Measurements from ENCODE around the gene ATG12. TPM values are rescaled to one million over a fixed set of nuclear protein-coding genes. Genes with fewer than 3 reads are reported as not detected.

Gene ATG12
- total RNA-seq, 1 donor from 2014 or later: 50.6 TPM

DNA sequence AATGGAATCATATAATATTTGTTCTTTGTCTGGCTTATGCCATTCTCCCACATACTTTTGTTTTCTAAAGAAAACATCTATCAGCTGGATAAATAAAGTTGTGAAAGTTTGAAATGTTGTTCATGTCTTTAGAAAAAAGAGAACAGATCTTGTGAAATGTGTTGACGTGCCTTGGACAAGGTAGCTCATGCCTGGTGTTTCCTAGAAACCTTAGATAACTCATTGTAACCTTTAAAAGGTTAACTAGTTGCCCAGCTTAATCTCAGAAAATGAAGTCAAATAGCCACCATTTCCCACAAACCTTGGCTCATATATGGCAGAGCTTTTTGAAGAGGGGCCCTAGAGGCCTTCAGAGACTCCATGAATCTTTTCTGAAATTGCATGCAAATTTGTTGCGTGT lies 40.2 kb downstream of the ATG12 start:
- TF ChIP-seq, protein P1, sequence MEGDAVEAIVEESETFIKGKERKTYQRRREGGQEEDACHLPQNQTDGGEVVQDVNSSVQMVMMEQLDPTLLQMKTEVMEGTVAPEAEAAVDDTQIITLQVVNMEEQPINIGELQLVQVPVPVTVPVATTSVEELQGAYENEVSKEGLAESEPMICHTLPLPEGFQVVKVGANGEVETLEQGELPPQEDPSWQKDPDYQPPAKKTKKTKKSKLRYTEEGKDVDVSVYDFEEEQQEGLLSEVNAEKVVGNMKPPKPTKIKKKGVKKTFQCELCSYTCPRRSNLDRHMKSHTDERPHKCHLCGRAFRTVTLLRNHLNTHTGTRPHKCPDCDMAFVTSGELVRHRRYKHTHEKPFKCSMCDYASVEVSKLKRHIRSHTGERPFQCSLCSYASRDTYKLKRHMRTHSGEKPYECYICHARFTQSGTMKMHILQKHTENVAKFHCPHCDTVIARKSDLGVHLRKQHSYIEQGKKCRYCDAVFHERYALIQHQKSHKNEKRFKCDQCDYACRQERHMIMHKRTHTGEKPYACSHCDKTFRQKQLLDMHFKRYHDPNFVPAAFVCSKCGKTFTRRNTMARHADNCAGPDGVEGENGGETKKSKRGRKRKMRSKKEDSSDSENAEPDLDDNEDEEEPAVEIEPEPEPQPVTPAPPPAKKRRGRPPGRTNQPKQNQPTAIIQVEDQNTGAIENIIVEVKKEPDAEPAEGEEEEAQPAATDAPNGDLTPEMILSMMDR (IDR thresholded peaks at IDR 0.05): no peak
- no peak for TF ChIP-seq POLR2A (IDR thresholded peaks at IDR 0.05)
- no peak for TF ChIP-seq POLR2AphosphoS5 (IDR thresholded peaks at IDR 0.05; ENCODE audit: insufficient read depth in 1 of 2, low read depth in 1 of 2)
- H3K4me1 ChIP-seq: no peaks in the 10 kb centered on the region
- intact Hi-C loops (cut with DNase I): no loop called here
- no peak overlapping the region for H3K27ac ChIP-seq
- no peaks in the 10 kb centered on the region for H3K9me3 ChIP-seq
- DNase-seq (ENCODE audit: extremely low spot score in 2 of 2): no peak
- H3K27me3 ChIP-seq: no peaks in the 10 kb centered on the region
- H3K36me3 ChIP-seq: no peaks in the 10 kb centered on the region
- H3K4me3 ChIP-seq: no peak overlapping the region

DNA sequence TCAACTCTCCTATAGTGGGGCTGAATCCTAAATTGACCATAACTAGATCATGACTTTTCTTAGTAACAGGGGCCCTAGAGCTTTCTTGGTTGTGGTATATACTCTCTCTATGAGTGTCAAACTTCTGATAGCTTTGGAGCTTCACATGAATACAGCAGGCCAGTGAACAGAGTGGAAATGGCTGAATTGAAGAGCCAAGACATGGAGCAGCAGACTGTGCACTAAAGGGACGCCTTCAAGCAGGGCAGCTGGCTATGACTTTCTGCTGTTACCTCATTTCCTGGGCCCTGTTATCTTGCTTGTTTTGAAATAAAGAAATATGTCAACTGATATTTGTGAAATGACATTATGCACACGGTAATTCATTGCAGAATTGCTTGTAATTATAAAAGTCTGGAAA lies 41.3 kb downstream of the ATG12 start:
- Histone ChIP-seq H3K4me1 (no peaks in the 10 kb centered on the region), H3K36me3 (no peaks in the 10 kb centered on the region), H3K27ac (no peak overlapping the region), H3K4me3 (no peak overlapping the region), H3K27me3 (no peaks in the 10 kb centered on the region), H3K9me3 (no peaks in the 10 kb centered on the region)
- intact Hi-C loops (cut with DNase I): no loop called here
- TF ChIP-seq, protein P1 (IDR thresholded peaks at IDR 0.05): no peak
- no peak for TF ChIP-seq POLR2AphosphoS5 (IDR thresholded peaks at IDR 0.05; ENCODE audit: insufficient read depth in 1 of 2, low read depth in 1 of 2)
- TF ChIP-seq POLR2A (IDR thresholded peaks at IDR 0.05): no peak
- no peak for DNase-seq (ENCODE audit: extremely low spot score in 2 of 2)

DNA sequence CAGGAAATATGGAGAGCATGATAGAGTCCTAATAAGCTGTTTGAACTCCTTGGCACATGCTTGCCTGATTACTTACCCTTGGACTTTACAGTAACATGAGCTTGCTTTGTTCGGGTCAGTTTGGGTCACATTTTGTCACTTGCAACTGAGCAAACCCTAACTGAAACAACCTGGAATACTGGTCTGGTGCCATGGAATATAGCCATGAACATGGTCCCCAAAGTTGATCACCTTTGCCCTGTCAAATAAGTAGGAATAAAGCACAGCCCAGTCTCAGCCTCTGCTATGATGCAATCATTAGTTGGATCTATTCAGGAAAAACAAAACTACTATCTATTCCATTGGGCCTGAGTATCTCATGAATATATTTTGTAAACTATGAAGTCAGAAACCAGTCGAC lies 43.1 kb downstream of the ATG12 start:
- Histone ChIP-seq H3K27ac (no peak overlapping the region), H3K4me1 (no peaks in the 10 kb centered on the region), H3K9me3 (no peaks in the 10 kb centered on the region), H3K27me3 (no peaks in the 10 kb centered on the region), H3K4me3 (no peak overlapping the region), H3K36me3 (no peaks in the 10 kb centered on the region)
- intact Hi-C loops (cut with DNase I): no loop called here
- TF ChIP-seq, protein P1 (IDR thresholded peaks at IDR 0.05): no peak
- no peak for TF ChIP-seq POLR2A (IDR thresholded peaks at IDR 0.05)
- TF ChIP-seq POLR2AphosphoS5 (IDR thresholded peaks at IDR 0.05; ENCODE audit: insufficient read depth in 1 of 2, low read depth in 1 of 2): no peak
- DNase-seq (ENCODE audit: extremely low spot score in 2 of 2): no peak

DNA sequence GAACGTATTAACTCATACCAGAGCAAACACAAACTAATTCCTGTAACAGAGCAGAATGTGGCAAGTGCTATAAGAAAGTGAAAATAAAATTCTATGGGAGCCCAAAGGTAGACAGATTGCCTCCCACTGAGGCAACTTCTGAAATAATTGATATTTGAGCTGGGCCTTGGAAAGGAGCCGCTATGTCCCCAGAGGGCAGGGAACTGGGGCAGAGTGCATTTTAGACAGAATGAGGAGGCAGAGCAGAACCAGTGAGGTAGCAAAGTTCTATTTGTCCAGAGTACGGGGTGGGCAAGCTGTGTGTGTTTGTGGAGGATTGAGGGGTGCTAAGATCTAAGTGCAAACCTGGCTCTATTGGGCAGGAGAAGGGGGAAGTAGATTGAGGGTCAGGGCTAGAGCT lies 44.7 kb downstream of the ATG12 start:
- no peak overlapping the region for H3K27ac ChIP-seq
- H3K27me3 ChIP-seq: no peaks in the 10 kb centered on the region
- intact Hi-C loops (cut with DNase I): no loop called here
- H3K36me3 ChIP-seq: no peaks in the 10 kb centered on the region
- TF ChIP-seq POLR2A (IDR thresholded peaks at IDR 0.05) (no peak), POLR2AphosphoS5 (IDR thresholded peaks at IDR 0.05; ENCODE audit: insufficient read depth in 1 of 2, low read depth in 1 of 2) (no peak)
- TF ChIP-seq, protein P1 (IDR thresholded peaks at IDR 0.05): no peak
- no peaks in the 10 kb centered on the region for H3K9me3 ChIP-seq
- H3K4me3 ChIP-seq: no peak overlapping the region
- no peaks in the 10 kb centered on the region for H3K4me1 ChIP-seq
- no peak for DNase-seq (ENCODE audit: extremely low spot score in 2 of 2)

DNA sequence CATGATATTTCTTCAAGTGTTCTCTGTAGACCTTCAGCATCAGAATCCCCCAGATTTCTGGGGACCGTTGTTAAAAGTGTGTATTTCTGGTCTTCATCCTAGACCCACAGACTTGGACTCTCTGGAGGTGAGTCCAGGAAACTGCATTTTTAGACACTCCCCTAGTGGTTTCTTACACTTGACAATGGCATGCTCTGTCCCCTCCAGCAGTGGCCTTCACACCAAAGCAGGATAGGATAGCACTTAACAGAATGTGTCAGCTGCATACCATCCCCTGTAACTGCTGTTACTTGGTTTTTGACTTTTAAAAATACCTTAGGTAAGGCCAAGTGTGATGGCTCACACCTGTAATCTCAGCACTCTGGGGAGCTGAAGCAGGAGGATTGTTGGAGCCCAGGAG lies 45.7 kb downstream of the ATG12 start:
- DNase-seq (ENCODE audit: extremely low spot score in 2 of 2): no peak
- Histone ChIP-seq H3K9me3 (no peaks in the 10 kb centered on the region), H3K36me3 (no peaks in the 10 kb centered on the region), H3K4me3 (no peak overlapping the region), H3K4me1 (no peaks in the 10 kb centered on the region), H3K27ac (no peak overlapping the region), H3K27me3 (no peaks in the 10 kb centered on the region)
- TF ChIP-seq POLR2A (IDR thresholded peaks at IDR 0.05) (no peak), POLR2AphosphoS5 (IDR thresholded peaks at IDR 0.05; ENCODE audit: insufficient read depth in 1 of 2, low read depth in 1 of 2) (no peak)
- TF ChIP-seq, protein P1 (IDR thresholded peaks at IDR 0.05): no peak
- intact Hi-C loops (cut with DNase I): no loop called here
